Naive thymus-derived CD8-positive, alpha-beta T cell (primary cell): ENCODE data around the gene ZNF785. TPM values are rescaled to one million over a fixed set of nuclear protein-coding genes. Genes with fewer than 3 reads are reported as not detected.
A peak's percentile ranks its signal among the peaks of the same experiment; 100 is the strongest.

Experiments used
- ATAC-seq, 2 donors: fragments of 150-1000 bp; cut with Tn5 transposase in 1 of 2; sonication (Bioruptor Pico), chemical (Tn5 transposase) in 1 of 2; 1 replicate in 1 of 2; 2 replicates in 1 of 2; pipeline ENCODE4 v1.10.0; 2021; ENCODE audit warnings: mild to moderate bottlenecking in 2 of 2, moderate library complexity in 2 of 2
- POLR2A ChIA-PET: fragments of 350-600 bp; sonication (Branson Sonifier 250); formaldehyde crosslinking; loops from one replicate; lab custom pipeline; 2021; ENCODE audit warnings: antibody characterized with exemption; lab: Charles Lee
- DNase-seq, 10 donors: peaks; one replicate each; pipeline versions ENCODE4 v3.0.0 to v3.0.0-alpha.2; 2020 to 2022
- H3K27ac Mint-ChIP-seq, 10 donors: one replicate each; pipeline ENCODE4 v1.8.0; 2020 to 2022; ENCODE audit warnings: mild to moderate bottlenecking in 10 of 10, mixed read lengths in 10 of 10, moderate library complexity in 4 of 10, inconsistent platforms in 1 of 10
- H3K27me3 Mint-ChIP-seq, 5 donors: one replicate each; pipeline ENCODE4 v1.8.0; 2021 to 2022; ENCODE audit warnings: mixed read lengths in 5 of 5
- H3K36me3 Mint-ChIP-seq, 3 donors: one replicate each; pipeline ENCODE4 v1.8.0; 2020 to 2022; ENCODE audit warnings: mixed read lengths in 3 of 3, mild to moderate bottlenecking in 2 of 3, inconsistent platforms in 1 of 3
- H3K4me1 Mint-ChIP-seq, 4 donors: one replicate each; pipeline ENCODE4 v1.8.0; 2021 to 2022; ENCODE audit warnings: mixed read lengths in 4 of 4
- H3K4me3 Mint-ChIP-seq, 10 donors: one replicate each; pipeline ENCODE4 v1.8.0; 2020 to 2022; ENCODE audit warnings: mild to moderate bottlenecking in 10 of 10, mixed read lengths in 10 of 10, moderate library complexity in 6 of 10, inconsistent platforms in 1 of 10
- H3K9me3 Mint-ChIP-seq, 9 donors: one replicate each; pipeline ENCODE4 v1.8.0; 2020 to 2022; ENCODE audit warnings: mixed read lengths in 9 of 9, mild to moderate bottlenecking in 3 of 9, inconsistent platforms in 1 of 9, moderate library complexity in 1 of 9
- polyA plus RNA-seq, 3 donors: library from polyadenylated mRNA; unstranded; fragments of 300-500 nt; fragmentation: Illumina TruSeq; gene quantifications; one replicate each; pipeline ENCODE4 v1.2.3, GENCODE V29; 2021
- total RNA-seq, 8 experiments: library from RNA in 2 of 8; stranded (reverse) in 2 of 8; gene quantifications; one replicate each; pipeline ENCODE4 v1.2.3 and lab custom pipeline; 2021 to 2026

Gene ZNF785
- total and polyA plus RNA-seq, 5 experiments from 2014 or later = 1.6 to 23.3 (median 3.5) TPM

GRCh38 chr16:30569746-30570635 lies 15.5 kb downstream of the ZNF785 start:
- H3K36me3 Mint-ChIP-seq = peaks cover 0 to 3% (median 0%) of the 10 kb centered on the region in 3 donors
- H3K9me3 Mint-ChIP-seq = no peaks in the 10 kb centered on the region
- peak overlapping the region in 8 of 10 donors; percentile 6 to 91 (median 50) for H3K4me3 Mint-ChIP-seq
- H3K27me3 Mint-ChIP-seq = no peaks in the 10 kb centered on the region
- H3K4me1 Mint-ChIP-seq = peaks cover 17 to 57% (median 37%) of the 10 kb centered on the region in 4 donors
- ATAC-seq (no peak), DNase-seq (no peak)
- H3K27ac Mint-ChIP-seq = peak overlapping the region in 8 of 10 donors; percentile 44 to 100 (median 90)
- POLR2A ChIA-PET = interaction anchor here (0.5 to 3.1 kb wide), 14 partner anchors 8 to 608 kb away, joined by 3 to 131 read pairs (median 10); partner anchors contain the start of genes DCTPP1, FBRS, PRR14 and TMEM219

GRCh38 chr16:30569281-30569680 lies 16.2 kb downstream of the ZNF785 start:
- Mint-ChIP-seq H3K9me3 (no peaks in the 10 kb centered on the region), H3K36me3 (peaks cover 0 to 3% (median 0%) of the 10 kb centered on the region in 3 donors), H3K4me3 (peak overlapping the region in 7 of 10 donors; percentile 12 to 65 (median 31)), H3K27me3 (no peaks in the 10 kb centered on the region), H3K27ac (peak overlapping the region in 8 of 10 donors; percentile 25 to 100 (median 94)), H3K4me1 (peaks cover 17 to 57% (median 37%) of the 10 kb centered on the region in 4 donors)
- POLR2A ChIA-PET = interaction anchor here (0.6 to 3.0 kb wide), 6 partner anchors 11 to 255 kb away, joined by 3 to 31 read pairs (median 8); partner anchors contain the start of genes DCTPP1, ZNF764 and ZNF785
- ATAC-seq = no peak
- DNase-seq = no peak

GRCh38 chr16:30567991-30568638 lies 17.4 kb downstream of the ZNF785 start:
- Mint-ChIP-seq H3K27me3 (no peaks in the 10 kb centered on the region), H3K9me3 (no peaks in the 10 kb centered on the region), H3K27ac (peak overlapping the region; percentile 94 to 100 (median 99)), H3K36me3 (peaks cover 0 to 3% (median 0%) of the 10 kb centered on the region in 3 donors), H3K4me3 (peak overlapping the region; percentile 64 to 90 (median 82)), H3K4me1 (peaks cover 15 to 52% (median 34%) of the 10 kb centered on the region in 4 donors)
- ATAC-seq (peak; percentile 36 to 46), DNase-seq (peak in 9 of 10 donors; percentile 11 to 78 (median 41))
- POLR2A ChIA-PET = interaction anchor here (0.5 to 3.0 kb wide), 12 partner anchors 10 to 681 kb away, joined by 3 to 31 read pairs (median 4); partner anchors contain the start of genes FBRS, SEPTIN1, ZNF764 and ZNF785

GRCh38 chr16:30567160-30567990 lies 18.1 kb downstream of the ZNF785 start:
- no peak for ATAC-seq
- H3K27me3 Mint-ChIP-seq = no peaks in the 10 kb centered on the region
- POLR2A ChIA-PET = interaction anchor here (0.6 to 3.0 kb wide), 5 partner anchors 9 to 508 kb away, joined by 4 to 31 read pairs (median 9); partner anchors contain the start of genes FBRS, ZNF764 and ZNF785

GRCh38 chr16:30566531-30566930 lies 19.0 kb downstream of the ZNF785 start:
- ATAC-seq (no peak), DNase-seq (no peak)
- no peaks in the 10 kb centered on the region for H3K27me3 Mint-ChIP-seq
- H3K27ac Mint-ChIP-seq = peak overlapping the region; percentile 16 to 97 (median 78)
- H3K4me3 Mint-ChIP-seq = peak overlapping the region in 1 of 10 donors; percentile 25
- POLR2A ChIA-PET = interaction anchor here (1.1 to 3.0 kb wide), 3 partner anchors 8 to 94 kb away, joined by 4 to 31 read pairs (median 5); partner anchors contain the start of genes ZNF764 and ZNF785
- H3K4me1 Mint-ChIP-seq = peaks cover 11 to 48% (median 31%) of the 10 kb centered on the region in 4 donors
- H3K9me3 Mint-ChIP-seq = no peaks in the 10 kb centered on the region
- no peaks in the 10 kb centered on the region for H3K36me3 Mint-ChIP-seq

More at GRCh38 chr16:30567160-30567990, 18.1 kb downstream of the ZNF785 start:
- no peaks in the 10 kb centered on the region for H3K9me3 Mint-ChIP-seq
- peaks cover 15 to 51% (median 34%) of the 10 kb centered on the region in 4 donors for H3K4me1 Mint-ChIP-seq
- H3K27ac Mint-ChIP-seq = peak overlapping the region; percentile 94 to 100 (median 99)
- peaks cover 0 to 3% (median 0%) of the 10 kb centered on the region in 3 donors for H3K36me3 Mint-ChIP-seq
- peak overlapping the region in 8 of 10 donors; percentile 72 to 90 (median 84) for H3K4me3 Mint-ChIP-seq
- DNase-seq = no peak

- H3K9me3 Mint-ChIP-seq = no peaks in the 10 kb centered on the region
- peak overlapping the region in 7 of 10 donors; percentile 38 to 97 (median 77) for H3K27ac Mint-ChIP-seq
- no peak for DNase-seq
- H3K4me3 Mint-ChIP-seq = no peak overlapping the region
- H3K27me3 Mint-ChIP-seq = no peaks in the 10 kb centered on the region
- ATAC-seq = no peak
- POLR2A ChIA-PET = interaction anchor here (0.8 to 1.1 kb wide), 2 partner anchors 20 to 34 kb away, joined by 4 to 5 read pairs; partner anchors contain the start of gene ZNF785
- no peaks in the 10 kb centered on the region for H3K36me3 Mint-ChIP-seq
- peaks cover 14 to 50% (median 34%) of the 10 kb centered on the region in 4 donors for H3K4me1 Mint-ChIP-seq
These were observed 19.5 kb downstream of the ZNF785 start for GRCh38 chr16:30565984-30566383.

- DNase-seq = no peak
- Mint-ChIP-seq H3K4me1 (peaks cover 12 to 49% (median 34%) of the 10 kb centered on the region in 4 donors), H3K36me3 (no peaks in the 10 kb centered on the region), H3K4me3 (no peak overlapping the region), H3K9me3 (no peaks in the 10 kb centered on the region), H3K27ac (peak overlapping the region in 6 of 10 donors; percentile 9 to 67 (median 32)), H3K27me3 (no peaks in the 10 kb centered on the region)
- no peak for ATAC-seq
- POLR2A ChIA-PET = interaction anchor here (0.8 to 1.1 kb wide), 2 partner anchors 20 to 34 kb away, joined by 4 to 5 read pairs; partner anchors contain the start of gene ZNF785
These were observed 20.0 kb downstream of the ZNF785 start for GRCh38 chr16:30565526-30565925.

GRCh38 chr16:30562021-30562420 lies 23.5 kb downstream of the ZNF785 start:
- peak overlapping the region in 5 of 10 donors; percentile 37 to 87 (median 81) for H3K27ac Mint-ChIP-seq

GRCh38 chr16:30561089-30561816 lies 24.2 kb downstream of the ZNF785 start:
- DNase-seq (peak in 2 of 10 donors; percentile 12 to 15), ATAC-seq (no peak)
- Mint-ChIP-seq H3K9me3 (no peaks in the 10 kb centered on the region), H3K27ac (peak overlapping the region; percentile 69 to 87 (median 80)), H3K36me3 (peaks cover 0 to 1% (median 0%) of the 10 kb centered on the region in 3 donors), H3K4me1 (peaks cover 6 to 35% (median 30%) of the 10 kb centered on the region in 4 donors), H3K27me3 (no peaks in the 10 kb centered on the region), H3K4me3 (peak overlapping the region; percentile 74 to 87 (median 83))
- POLR2A ChIA-PET = interaction anchor here (0.6 to 3.5 kb wide), 11 partner anchors 10 to 143 kb away, joined by 3 to 38 read pairs (median 4); partner anchors contain the start of genes FBRS, PRR14, ZNF688 and ZNF747

More at GRCh38 chr16:30562021-30562420, 23.5 kb downstream of the ZNF785 start:
- H3K4me3 Mint-ChIP-seq = peak overlapping the region in 9 of 10 donors; percentile 18 to 87 (median 79)
- no peaks in the 10 kb centered on the region for H3K27me3 Mint-ChIP-seq
- no peak for ATAC-seq
- no peaks in the 10 kb centered on the region for H3K36me3 Mint-ChIP-seq
- POLR2A ChIA-PET = interaction anchor here (0.7 to 3.5 kb wide), 9 partner anchors 9 to 131 kb away, joined by 3 to 38 read pairs (median 4); partner anchors contain the start of genes ZNF688, ZNF747 and ZNF785
- DNase-seq = no peak
- H3K4me1 Mint-ChIP-seq = peaks cover 6 to 35% (median 32%) of the 10 kb centered on the region in 4 donors
- no peaks in the 10 kb centered on the region for H3K9me3 Mint-ChIP-seq

GRCh38 chr16:30559690-30560089 lies 25.8 kb downstream of the ZNF785 start:
- H3K27me3 Mint-ChIP-seq = no peaks in the 10 kb centered on the region

More at GRCh38 chr16:30559690-30560089, 25.8 kb downstream of the ZNF785 start:
- Mint-ChIP-seq H3K4me1 (peaks cover 10 to 39% (median 35%) of the 10 kb centered on the region in 4 donors), H3K27ac (peak overlapping the region in 8 of 10 donors; percentile 25 to 95 (median 86)), H3K4me3 (peak overlapping the region in 8 of 10 donors; percentile 11 to 89 (median 70)), H3K36me3 (peaks cover 0 to 13% (median 0%) of the 10 kb centered on the region in 3 donors), H3K9me3 (no peaks in the 10 kb centered on the region)
- DNase-seq (no peak), ATAC-seq (no peak)
- POLR2A ChIA-PET = interaction anchor here (1.7 to 3.5 kb wide), 6 partner anchors 8 to 26 kb away, joined by 8 to 131 read pairs (median 34); partner anchors contain the start of genes ZNF688, ZNF747 and ZNF785
